WTC11 (cell line): ENCODE results near the gene WNT3. TPM values are rescaled to one million over a fixed set of nuclear protein-coding genes. Genes with fewer than 3 reads are reported as not detected.

Experiments used
- ATAC-seq: fragments of 200-7000 bp; cut with Tn5 transposase; 2 replicates; pipeline ENCODE4 v1.10.0; 2021; ENCODE audit warnings: mild to moderate bottlenecking, moderate library complexity
- CTCF ChIA-PET: fragments of 300-600 bp; sonication (Branson Sonifier 250); formaldehyde crosslinking; loops from one replicate; lab custom pipeline; 2021; ENCODE audit warnings: antibody characterized with exemption; lab: Charles Lee
- POLR2A ChIA-PET: fragments of 350-600 bp; sonication (Branson Sonifier 250); formaldehyde crosslinking; loops from one replicate; lab custom pipeline; 2021; ENCODE audit warnings: antibody characterized with exemption; lab: Charles Lee
- DNase-seq: peaks from one replicate; pipeline ENCODE4 v3.0.0; 2021; ENCODE audit warnings: low spot score
- H3K27ac Mint-ChIP-seq: 2 replicates; pipeline ENCODE4 v1.8.0; 2021; ENCODE audit warnings: mixed read lengths
- H3K27me3 Mint-ChIP-seq: 2 replicates; pipeline ENCODE4 v1.8.0; 2021; ENCODE audit warnings: low read depth, mild to moderate bottlenecking, moderate library complexity, mixed read lengths
- H3K36me3 Mint-ChIP-seq: 2 replicates; pipeline ENCODE4 v1.8.0; 2021; ENCODE audit warnings: mixed read lengths
- H3K4me1 Mint-ChIP-seq: 2 replicates; pipeline ENCODE4 v1.8.0; 2022; ENCODE audit warnings: mixed read lengths
- H3K4me3 Mint-ChIP-seq: 2 replicates; pipeline ENCODE4 v1.8.0; 2021; ENCODE audit warnings: mild to moderate bottlenecking, moderate library complexity, mixed read lengths
- H3K9me3 Mint-ChIP-seq: 2 replicates; pipeline ENCODE4 v1.8.0; 2021; ENCODE audit warnings: mixed read lengths
- CDX4 ChIP-seq: fragments of 250-450 bp; sonication (Bioruptor Pico); IDR thresholded peaks from 2 replicates; pipeline ENCODE4 v1.9.0; 2021; ENCODE audit warnings: moderate library complexity, mild to moderate bottlenecking, inconsistent platforms, borderline replicate concordance
- FOXK1 ChIP-seq: sonication (generic); formaldehyde crosslinking; IDR thresholded peaks from 2 replicates; pipeline ENCODE4 v1.8.0; 2022; ENCODE audit warnings: mild to moderate bottlenecking, moderate library complexity, missing genetic modification reagents
- GABPB1 ChIP-seq: sonication (generic); formaldehyde crosslinking; IDR thresholded peaks from 2 replicates; pipeline ENCODE4 v1.8.1; 2023; ENCODE audit warnings: mild to moderate bottlenecking, missing genetic modification reagents
- JUN ChIP-seq: sonication (generic); formaldehyde crosslinking; IDR thresholded peaks from 2 replicates; pipeline ENCODE4 v1.8.0; 2023; ENCODE audit warnings: mild to moderate bottlenecking, missing genetic modification reagents
- NFE2L1 ChIP-seq: sonication (generic); formaldehyde crosslinking; IDR thresholded peaks from 2 replicates; pipeline ENCODE4 v1.8.1; 2023; ENCODE audit warnings: missing genetic modification reagents
- PRRX2 ChIP-seq: fragments of 250-450 bp; sonication (Bioruptor Pico); IDR thresholded peaks from 2 replicates; pipeline ENCODE4 v1.8.0; 2021; ENCODE audit warnings: mild to moderate bottlenecking
- RORB ChIP-seq: fragments of 250-450 bp; sonication (Bioruptor Pico); IDR thresholded peaks from 2 replicates; pipeline ENCODE4 v1.9.0; 2021; ENCODE audit warnings: mild to moderate bottlenecking
- SMAD4 ChIP-seq: sonication (generic); formaldehyde crosslinking; IDR thresholded peaks from 2 replicates; pipeline ENCODE4 v1.8.0; 2022; ENCODE audit warnings: mild to moderate bottlenecking, missing genetic modification reagents
- SP1 ChIP-seq: sonication (generic); formaldehyde crosslinking; conservative IDR thresholded peaks from 2 replicates; pipeline ENCODE4 v1.8.1; 2022; ENCODE audit warnings: missing genetic modification reagents
- ZBTB21 ChIP-seq: sonication (generic); formaldehyde crosslinking; IDR thresholded peaks from 2 replicates; pipeline ENCODE4 v1.8.1; 2023; ENCODE audit warnings: mild to moderate bottlenecking, missing genetic modification reagents, borderline replicate concordance
- ZNF263 ChIP-seq: sonication (generic); formaldehyde crosslinking; IDR thresholded peaks from 2 replicates; pipeline ENCODE4 v1.8.1; 2022; ENCODE audit warnings: low read depth, mild to moderate bottlenecking, moderate library complexity, missing genetic modification reagents
- ZNF416 ChIP-seq: fragments of 250-450 bp; sonication (Bioruptor Pico); IDR thresholded peaks from 2 replicates; pipeline ENCODE4 v1.9.0; 2021; ENCODE audit warnings: mild to moderate bottlenecking, inconsistent platforms
- ZNF532 ChIP-seq: fragments of 250-450 bp; sonication (Bioruptor Pico); IDR thresholded peaks from 2 replicates; pipeline ENCODE4 v1.9.0; 2021; ENCODE audit warnings: mild to moderate bottlenecking, borderline replicate concordance
- total RNA-seq: library from RNA; stranded (reverse); gene quantifications from 3 replicates; pipeline ENCODE4 v1.2.3, GENCODE V29; 2021
- TF ChIP-seq, protein P1 (sequence below): sonication (generic); formaldehyde crosslinking; IDR thresholded peaks from 2 replicates; pipeline ENCODE4 v1.8.1; 2023; ENCODE audit warnings: mild to moderate bottlenecking, missing genetic modification reagents, moderate library complexity
- TF ChIP-seq, protein P2 (sequence below): fragments of 250-450 bp; sonication (Bioruptor Pico); IDR thresholded peaks from 2 replicates; pipeline ENCODE4 v1.9.0; 2021; ENCODE audit warnings: mild to moderate bottlenecking
- TF ChIP-seq, protein P3 (sequence below): sonication (generic); formaldehyde crosslinking; IDR thresholded peaks from 2 replicates; pipeline ENCODE4 v1.8.0; 2022; ENCODE audit warnings: mild to moderate bottlenecking, missing genetic modification reagents
- TF ChIP-seq, protein P4 (sequence below): sonication (generic); formaldehyde crosslinking; IDR thresholded peaks from 2 replicates; pipeline ENCODE4 v1.8.1; 2022; ENCODE audit warnings: low read depth, mild to moderate bottlenecking, moderate library complexity, missing genetic modification reagents, borderline replicate concordance
- TF ChIP-seq, protein P5 (sequence below): sonication (generic); formaldehyde crosslinking; conservative IDR thresholded peaks from 2 replicates; pipeline ENCODE4 v1.8.1; 2023; ENCODE audit warnings: mild to moderate bottlenecking, low read depth, missing genetic modification reagents, moderate library complexity
- TF ChIP-seq, protein P6 (sequence below): sonication (generic); formaldehyde crosslinking; IDR thresholded peaks from 2 replicates; pipeline ENCODE4 v1.8.1; 2023; ENCODE audit warnings: mild to moderate bottlenecking, missing genetic modification reagents

WNT3 gene
- total RNA-seq, 1 experiment from 2014 or later = 14.1 TPM

- TF ChIP-seq ZNF532 (no peak), CDX4 (no peak), RORB (CRISPR knock-in tag) (no peak), PRRX2 (CRISPR knock-in tag) (no peak), GABPB1 (CRISPR knock-in tag) (no peak), FOXK1 (no peak), JUN (CRISPR knock-in tag) (no peak), SP1 (CRISPR knock-in tag) (no peak)
- TF ChIP-seq, protein P1, sequence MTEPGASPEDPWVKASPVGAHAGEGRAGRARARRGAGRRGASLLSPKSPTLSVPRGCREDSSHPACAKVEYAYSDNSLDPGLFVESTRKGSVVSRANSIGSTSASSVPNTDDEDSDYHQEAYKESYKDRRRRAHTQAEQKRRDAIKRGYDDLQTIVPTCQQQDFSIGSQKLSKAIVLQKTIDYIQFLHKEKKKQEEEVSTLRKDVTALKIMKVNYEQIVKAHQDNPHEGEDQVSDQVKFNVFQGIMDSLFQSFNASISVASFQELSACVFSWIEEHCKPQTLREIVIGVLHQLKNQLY (CRISPR knock-in tag) = no peak
- TF ChIP-seq, protein P2, sequence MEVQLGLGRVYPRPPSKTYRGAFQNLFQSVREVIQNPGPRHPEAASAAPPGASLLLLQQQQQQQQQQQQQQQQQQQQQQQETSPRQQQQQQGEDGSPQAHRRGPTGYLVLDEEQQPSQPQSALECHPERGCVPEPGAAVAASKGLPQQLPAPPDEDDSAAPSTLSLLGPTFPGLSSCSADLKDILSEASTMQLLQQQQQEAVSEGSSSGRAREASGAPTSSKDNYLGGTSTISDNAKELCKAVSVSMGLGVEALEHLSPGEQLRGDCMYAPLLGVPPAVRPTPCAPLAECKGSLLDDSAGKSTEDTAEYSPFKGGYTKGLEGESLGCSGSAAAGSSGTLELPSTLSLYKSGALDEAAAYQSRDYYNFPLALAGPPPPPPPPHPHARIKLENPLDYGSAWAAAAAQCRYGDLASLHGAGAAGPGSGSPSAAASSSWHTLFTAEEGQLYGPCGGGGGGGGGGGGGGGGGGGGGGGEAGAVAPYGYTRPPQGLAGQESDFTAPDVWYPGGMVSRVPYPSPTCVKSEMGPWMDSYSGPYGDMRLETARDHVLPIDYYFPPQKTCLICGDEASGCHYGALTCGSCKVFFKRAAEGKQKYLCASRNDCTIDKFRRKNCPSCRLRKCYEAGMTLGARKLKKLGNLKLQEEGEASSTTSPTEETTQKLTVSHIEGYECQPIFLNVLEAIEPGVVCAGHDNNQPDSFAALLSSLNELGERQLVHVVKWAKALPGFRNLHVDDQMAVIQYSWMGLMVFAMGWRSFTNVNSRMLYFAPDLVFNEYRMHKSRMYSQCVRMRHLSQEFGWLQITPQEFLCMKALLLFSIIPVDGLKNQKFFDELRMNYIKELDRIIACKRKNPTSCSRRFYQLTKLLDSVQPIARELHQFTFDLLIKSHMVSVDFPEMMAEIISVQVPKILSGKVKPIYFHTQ (CRISPR knock-in tag) = no peak
- TF ChIP-seq, protein P3, sequence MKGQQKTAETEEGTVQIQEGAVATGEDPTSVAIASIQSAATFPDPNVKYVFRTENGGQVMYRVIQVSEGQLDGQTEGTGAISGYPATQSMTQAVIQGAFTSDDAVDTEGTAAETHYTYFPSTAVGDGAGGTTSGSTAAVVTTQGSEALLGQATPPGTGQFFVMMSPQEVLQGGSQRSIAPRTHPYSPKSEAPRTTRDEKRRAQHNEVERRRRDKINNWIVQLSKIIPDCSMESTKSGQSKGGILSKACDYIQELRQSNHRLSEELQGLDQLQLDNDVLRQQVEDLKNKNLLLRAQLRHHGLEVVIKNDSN (CRISPR knock-in tag) = no peak
These were observed 13.3 kb upstream of the WNT3 start (continued) for GRCh38 chr17:46831573-46832330.

GRCh38 chr17:46827274-46827673, 8.8 kb upstream of the WNT3 start:
- ATAC-seq = no peak
- Mint-ChIP-seq H3K27me3 (peaks cover 34% of the 10 kb centered on the region), H3K4me3 (no peak overlapping the region), H3K4me1 (peaks cover 19% of the 10 kb centered on the region), H3K36me3 (no peaks in the 10 kb centered on the region), H3K9me3 (no peaks in the 10 kb centered on the region), H3K27ac (no peak overlapping the region)
- POLR2A ChIA-PET = no interaction called here
- DNase-seq = no peak
- CTCF ChIA-PET = interaction anchor here (1.0 to 1.7 kb wide), 2 partner anchors 8 to 114 kb away, joined by 4 to 6 read pairs; no protein-coding TSS in a partner anchor
- TF ChIP-seq ZBTB21 (CRISPR knock-in tag) (no peak), PRRX2 (CRISPR knock-in tag) (no peak), ZNF263 (CRISPR knock-in tag) (no peak), NFE2L1 (CRISPR knock-in tag) (no peak), ZNF416 (CRISPR knock-in tag) (no peak), SMAD4 (CRISPR knock-in tag) (no peak)
- TF ChIP-seq, protein P4, sequence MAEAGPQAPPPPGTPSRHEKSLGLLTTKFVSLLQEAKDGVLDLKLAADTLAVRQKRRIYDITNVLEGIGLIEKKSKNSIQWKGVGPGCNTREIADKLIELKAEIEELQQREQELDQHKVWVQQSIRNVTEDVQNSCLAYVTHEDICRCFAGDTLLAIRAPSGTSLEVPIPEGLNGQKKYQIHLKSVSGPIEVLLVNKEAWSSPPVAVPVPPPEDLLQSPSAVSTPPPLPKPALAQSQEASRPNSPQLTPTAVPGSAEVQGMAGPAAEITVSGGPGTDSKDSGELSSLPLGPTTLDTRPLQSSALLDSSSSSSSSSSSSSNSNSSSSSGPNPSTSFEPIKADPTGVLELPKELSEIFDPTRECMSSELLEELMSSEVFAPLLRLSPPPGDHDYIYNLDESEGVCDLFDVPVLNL = no peak
- TF ChIP-seq, protein P5, sequence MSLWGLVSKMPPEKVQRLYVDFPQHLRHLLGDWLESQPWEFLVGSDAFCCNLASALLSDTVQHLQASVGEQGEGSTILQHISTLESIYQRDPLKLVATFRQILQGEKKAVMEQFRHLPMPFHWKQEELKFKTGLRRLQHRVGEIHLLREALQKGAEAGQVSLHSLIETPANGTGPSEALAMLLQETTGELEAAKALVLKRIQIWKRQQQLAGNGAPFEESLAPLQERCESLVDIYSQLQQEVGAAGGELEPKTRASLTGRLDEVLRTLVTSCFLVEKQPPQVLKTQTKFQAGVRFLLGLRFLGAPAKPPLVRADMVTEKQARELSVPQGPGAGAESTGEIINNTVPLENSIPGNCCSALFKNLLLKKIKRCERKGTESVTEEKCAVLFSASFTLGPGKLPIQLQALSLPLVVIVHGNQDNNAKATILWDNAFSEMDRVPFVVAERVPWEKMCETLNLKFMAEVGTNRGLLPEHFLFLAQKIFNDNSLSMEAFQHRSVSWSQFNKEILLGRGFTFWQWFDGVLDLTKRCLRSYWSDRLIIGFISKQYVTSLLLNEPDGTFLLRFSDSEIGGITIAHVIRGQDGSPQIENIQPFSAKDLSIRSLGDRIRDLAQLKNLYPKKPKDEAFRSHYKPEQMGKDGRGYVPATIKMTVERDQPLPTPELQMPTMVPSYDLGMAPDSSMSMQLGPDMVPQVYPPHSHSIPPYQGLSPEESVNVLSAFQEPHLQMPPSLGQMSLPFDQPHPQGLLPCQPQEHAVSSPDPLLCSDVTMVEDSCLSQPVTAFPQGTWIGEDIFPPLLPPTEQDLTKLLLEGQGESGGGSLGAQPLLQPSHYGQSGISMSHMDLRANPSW = no peak
- TF ChIP-seq, protein P6, sequence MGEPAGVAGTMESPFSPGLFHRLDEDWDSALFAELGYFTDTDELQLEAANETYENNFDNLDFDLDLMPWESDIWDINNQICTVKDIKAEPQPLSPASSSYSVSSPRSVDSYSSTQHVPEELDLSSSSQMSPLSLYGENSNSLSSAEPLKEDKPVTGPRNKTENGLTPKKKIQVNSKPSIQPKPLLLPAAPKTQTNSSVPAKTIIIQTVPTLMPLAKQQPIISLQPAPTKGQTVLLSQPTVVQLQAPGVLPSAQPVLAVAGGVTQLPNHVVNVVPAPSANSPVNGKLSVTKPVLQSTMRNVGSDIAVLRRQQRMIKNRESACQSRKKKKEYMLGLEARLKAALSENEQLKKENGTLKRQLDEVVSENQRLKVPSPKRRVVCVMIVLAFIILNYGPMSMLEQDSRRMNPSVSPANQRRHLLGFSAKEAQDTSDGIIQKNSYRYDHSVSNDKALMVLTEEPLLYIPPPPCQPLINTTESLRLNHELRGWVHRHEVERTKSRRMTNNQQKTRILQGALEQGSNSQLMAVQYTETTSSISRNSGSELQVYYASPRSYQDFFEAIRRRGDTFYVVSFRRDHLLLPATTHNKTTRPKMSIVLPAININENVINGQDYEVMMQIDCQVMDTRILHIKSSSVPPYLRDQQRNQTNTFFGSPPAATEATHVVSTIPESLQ = no peak
- TF ChIP-seq, protein P3 (CRISPR knock-in tag) = no peak
